ENCODE results near the gene PLAC8.

GRCh38 chr4:83043801-83044407 is 70.6 kb downstream of the PLAC8 start:
- TF ChIP-seq POLR2A (IDR thresholded peaks at IDR 0.05) (no peak), CTCF (IDR thresholded peaks at IDR 0.05) (no peak)
